ENCODE data around the gene FRMD5.

The FRMD5 gene

GRCh38 chr15:44158111-44158510 lies 37.0 kb downstream of the FRMD5 start:
- TF ChIP-seq EZH2phosphoT487 (IDR thresholded peaks at IDR 0.05; ENCODE audit: low read depth): no peak
- no peak for TF ChIP-seq CTCF (IDR thresholded peaks at IDR 0.05; ENCODE audit: low read depth, low read length)
- H3K9ac ChIP-seq (ENCODE audit: low read length): no peak overlapping the region

GRCh38 chr15:44157679-44158078 lies 37.4 kb downstream of the FRMD5 start:
- no peak overlapping the region for H3K4me3 ChIP-seq (ENCODE audit: low read length)
- H3K9ac ChIP-seq (ENCODE audit: low read length): no peak overlapping the region
- peaks cover 11% of the 10 kb centered on the region for H3K4me1 ChIP-seq (ENCODE audit: low read length)
- no peaks in the 10 kb centered on the region for H3K79me2 ChIP-seq (ENCODE audit: low read length)
- H3K9me3 ChIP-seq (ENCODE audit: insufficient read depth, low read length): no peaks in the 10 kb centered on the region
- no peak overlapping the region for H3K27ac ChIP-seq (ENCODE audit: low read length)
- TF ChIP-seq CTCF (IDR thresholded peaks at IDR 0.05; ENCODE audit: low read depth, low read length): no peak
- no peak overlapping the region for H2AFZ ChIP-seq (ENCODE audit: low read depth, low read length)
- H3K4me2 ChIP-seq (ENCODE audit: low read length): peak overlapping the region; percentile 3; the same call in 1 of the 2 replicates
- H3K27me3 ChIP-seq (ENCODE audit: low read depth, low read length): no peaks in the 10 kb centered on the region
- no peaks in the 10 kb centered on the region for H3K36me3 ChIP-seq (replicated peaks; ENCODE audit: low read depth, low read length)
- no peaks in the 10 kb centered on the region for H4K20me1 ChIP-seq (ENCODE audit: insufficient read depth, low read length)

More at GRCh38 chr15:44158111-44158510, 37.0 kb downstream of the FRMD5 start:
- peaks cover 11% of the 10 kb centered on the region for H3K4me1 ChIP-seq (ENCODE audit: low read length)
- no peaks in the 10 kb centered on the region for H4K20me1 ChIP-seq (ENCODE audit: insufficient read depth, low read length)
- no peaks in the 10 kb centered on the region for H3K36me3 ChIP-seq (replicated peaks; ENCODE audit: low read depth, low read length)
- no peaks in the 10 kb centered on the region for H3K79me2 ChIP-seq (ENCODE audit: low read length)
- no peaks in the 10 kb centered on the region for H3K27me3 ChIP-seq (ENCODE audit: low read depth, low read length)
- no peak overlapping the region for H3K27ac ChIP-seq (ENCODE audit: low read length)
- no peak overlapping the region for H3K4me3 ChIP-seq (ENCODE audit: low read length)
- no peaks in the 10 kb centered on the region for H3K9me3 ChIP-seq (ENCODE audit: insufficient read depth, low read length)
- no peak overlapping the region for H3K4me2 ChIP-seq (ENCODE audit: low read length)
- H2AFZ ChIP-seq (ENCODE audit: low read depth, low read length): no peak overlapping the region

- no peaks in the 10 kb centered on the region for H3K79me2 ChIP-seq (ENCODE audit: low read length)
- no peak overlapping the region for H3K27ac ChIP-seq (ENCODE audit: low read length)
- H3K4me3 ChIP-seq (ENCODE audit: low read length): no peak overlapping the region
- no peak overlapping the region for H3K9ac ChIP-seq (ENCODE audit: low read length)
- no peak overlapping the region for H3K4me2 ChIP-seq (ENCODE audit: low read length)
- H3K27me3 ChIP-seq (ENCODE audit: low read depth, low read length): no peaks in the 10 kb centered on the region
- no peaks in the 10 kb centered on the region for H3K36me3 ChIP-seq (replicated peaks; ENCODE audit: low read depth, low read length)
- no peak for TF ChIP-seq CTCF (IDR thresholded peaks at IDR 0.05; ENCODE audit: low read depth, low read length)
- TF ChIP-seq EZH2phosphoT487 (IDR thresholded peaks at IDR 0.05; ENCODE audit: low read depth): no peak
- no peaks in the 10 kb centered on the region for H4K20me1 ChIP-seq (ENCODE audit: insufficient read depth, low read length)
- no peaks in the 10 kb centered on the region for H3K9me3 ChIP-seq (ENCODE audit: insufficient read depth, low read length)
- no peak overlapping the region for H2AFZ ChIP-seq (ENCODE audit: low read depth, low read length)
- H3K4me1 ChIP-seq (ENCODE audit: low read length): peaks cover 11% of the 10 kb centered on the region
Observed at GRCh38 chr15:44153352-44153751, 41.7 kb downstream of the FRMD5 start.

- Histone ChIP-seq H3K4me1 (ENCODE audit: low read length) (no peaks in the 10 kb centered on the region), H3K4me3 (ENCODE audit: low read length) (no peak overlapping the region), H3K27ac (ENCODE audit: low read length) (no peak overlapping the region), H3K4me2 (ENCODE audit: low read length) (no peak overlapping the region), H2AFZ (ENCODE audit: low read depth, low read length) (no peak overlapping the region), H3K9ac (ENCODE audit: low read length) (no peak overlapping the region), H3K9me3 (ENCODE audit: insufficient read depth, low read length) (no peaks in the 10 kb centered on the region), H3K36me3 (replicated peaks; ENCODE audit: low read depth, low read length) (no peaks in the 10 kb centered on the region), H3K79me2 (ENCODE audit: low read length) (no peaks in the 10 kb centered on the region), H3K27me3 (ENCODE audit: low read depth, low read length) (no peaks in the 10 kb centered on the region), H4K20me1 (ENCODE audit: insufficient read depth, low read length) (no peaks in the 10 kb centered on the region)
- TF ChIP-seq EZH2phosphoT487 (IDR thresholded peaks at IDR 0.05; ENCODE audit: low read depth) (no peak), CTCF (IDR thresholded peaks at IDR 0.05; ENCODE audit: low read depth, low read length) (no peak)
Observed at GRCh38 chr15:44149224-44149623, 45.8 kb downstream of the FRMD5 start.

Measured in OCI-LY3 (cell line).